DOHH2 (cell line): ENCODE data around the gene LYVE1.

Experiments
- CTCF ChIP-seq: fragments of 200-600 bp; sonication (generic); IDR thresholded peaks from one replicate; pipeline ENCODE4 v1.5.1; 2014; ENCODE audit warnings: antibody characterized with exemption, mild to moderate bottlenecking, low read depth, low read length; ENCODE audit not compliant: poor library complexity, severe bottlenecking
- EZH2phosphoT487 ChIP-seq: fragments of 200-600 bp; sonication (generic); IDR thresholded peaks from 2 replicates; pipeline ENCODE4 v1.6.1; 2017; ENCODE audit warnings: borderline replicate concordance, mild to moderate bottlenecking, antibody characterized with exemption, low read length, moderate library complexity, mixed read lengths

- TF ChIP-seq CTCF = no peak
- no peak for TF ChIP-seq EZH2phosphoT487
Observed at GRCh38 chr11:10567446-10567845, 1.0 kb downstream of the LYVE1 start.
